Measurements from ENCODE around the gene RD3L. TPM values are rescaled to one million over a fixed set of nuclear protein-coding genes. Genes with fewer than 3 reads are reported as not detected.
A peak's percentile ranks its signal among the peaks of the same experiment; 100 is the strongest.
"Not testable (repeated sequence)": the region's sequence is repeated elsewhere in the genome, so short reads cannot be mapped to it uniquely, and the experiment has no call there.

RD3L gene
- total RNA-seq, 2 donors from 2014 or later: not detected

GRCh38 chr14:103946975-103947374 is 4.6 kb upstream of the RD3L start:
- Mint-ChIP-seq H3K36me3 (no peaks in the 10 kb centered on the region), H3K27me3 (peaks cover 25 to 41% of the 10 kb centered on the region in 2 donors), H3K4me1 (ENCODE audit: low read depth in 2 of 2) (no peaks in the 10 kb centered on the region), H3K27ac (no peak overlapping the region), H3K9me3 (no peaks in the 10 kb centered on the region), H3K4me3 (no peak overlapping the region)
- no peak for DNase-seq (ENCODE audit: low spot score)
- no peak for ATAC-seq

- no peaks in the 10 kb centered on the region for H3K9me3 Mint-ChIP-seq
- H3K27ac Mint-ChIP-seq: no peak overlapping the region
- H3K27me3 Mint-ChIP-seq: peaks cover 36 to 56% of the 10 kb centered on the region in 2 donors
- H3K36me3 Mint-ChIP-seq: no peaks in the 10 kb centered on the region
- ATAC-seq (no peak), DNase-seq (ENCODE audit: low spot score) (no peak)
- no peak overlapping the region for H3K4me3 Mint-ChIP-seq
- no peaks in the 10 kb centered on the region for H3K4me1 Mint-ChIP-seq (ENCODE audit: low read depth in 2 of 2)
These were observed 1.3 kb upstream of the RD3L start for GRCh38 chr14:103943673-103944072.

GRCh38 chr14:103941462-103941861 is 867 bp downstream of the RD3L start:
- H3K4me1 Mint-ChIP-seq (ENCODE audit: low read depth in 2 of 2): no peaks in the 10 kb centered on the region
- no peak for DNase-seq (ENCODE audit: low spot score)
- no peak overlapping the region for H3K27ac Mint-ChIP-seq
- H3K9me3 Mint-ChIP-seq: no peaks in the 10 kb centered on the region
- no peak overlapping the region for H3K4me3 Mint-ChIP-seq
- ATAC-seq: no peak
- no peaks in the 10 kb centered on the region for H3K36me3 Mint-ChIP-seq
- H3K27me3 Mint-ChIP-seq: peaks cover 32 to 48% of the 10 kb centered on the region in 2 donors

- H3K4me3 Mint-ChIP-seq: no peak overlapping the region
- ATAC-seq (no peak), DNase-seq (ENCODE audit: low spot score) (no peak)
- H3K36me3 Mint-ChIP-seq: no peaks in the 10 kb centered on the region
- H3K9me3 Mint-ChIP-seq: no peaks in the 10 kb centered on the region
- peaks cover 14 to 18% of the 10 kb centered on the region in 2 donors for H3K4me1 Mint-ChIP-seq (ENCODE audit: low read depth in 2 of 2)
- H3K27ac Mint-ChIP-seq: no peak overlapping the region
- peaks cover 7 to 16% of the 10 kb centered on the region in 2 donors for H3K27me3 Mint-ChIP-seq
These were observed 7.2 kb downstream of the RD3L start for GRCh38 chr14:103935102-103935501.

GRCh38 chr14:103932791-103933490 is 9.4 kb downstream of the RD3L start:
- Mint-ChIP-seq H3K27me3 (peaks cover 0 to 12% of the 10 kb centered on the region in 2 donors), H3K9me3 (no peaks in the 10 kb centered on the region), H3K27ac (peak overlapping the region in 1 of 2 donors; percentile 81), H3K4me1 (ENCODE audit: low read depth in 2 of 2) (peaks cover 21 to 22% of the 10 kb centered on the region in 2 donors), H3K4me3 (no peak overlapping the region), H3K36me3 (no peaks in the 10 kb centered on the region)
- no peak for ATAC-seq
- no peak for DNase-seq (ENCODE audit: low spot score)

- ATAC-seq (peak; percentile 86 to 88), DNase-seq (ENCODE audit: low spot score) (no peak)
- Mint-ChIP-seq H3K9me3 (no peaks in the 10 kb centered on the region), H3K4me1 (ENCODE audit: low read depth in 2 of 2) (peaks cover 21 to 22% of the 10 kb centered on the region in 2 donors), H3K4me3 (peak overlapping the region; percentile 61), H3K27ac (peak overlapping the region; percentile 79 to 81), H3K27me3 (peaks cover 0 to 8% of the 10 kb centered on the region in 2 donors), H3K36me3 (no peaks in the 10 kb centered on the region)
These were observed 10.9 kb downstream of the RD3L start for GRCh38 chr14:103931422-103931821.

GRCh38 chr14:103930051-103930604 is 12.2 kb downstream of the RD3L start:
- peaks cover 0 to 8% of the 10 kb centered on the region in 2 donors for H3K27me3 Mint-ChIP-seq
- H3K4me3 Mint-ChIP-seq: peak overlapping the region; percentile 12
- H3K27ac Mint-ChIP-seq: peak overlapping the region; percentile 22 to 81
- DNase-seq (ENCODE audit: low spot score) (no peak), ATAC-seq (no peak)
- peaks cover 21 to 22% of the 10 kb centered on the region in 2 donors for H3K4me1 Mint-ChIP-seq (ENCODE audit: low read depth in 2 of 2)
- no peaks in the 10 kb centered on the region for H3K9me3 Mint-ChIP-seq
- no peaks in the 10 kb centered on the region for H3K36me3 Mint-ChIP-seq

GRCh38 chr14:103928011-103928890 is 14.1 kb downstream of the RD3L start, which contains the start of gene TDRD9:
Gene TDRD9, plus strand, starts transcription at chr14:103928456. Its CDS starts 54 bp downstream, at chr14:103928510.
- Mint-ChIP-seq H3K4me3 (no peak within 1 kb of the TSS), H3K36me3 (no peaks in the 10 kb centered on the region), H3K9me3 (no peaks in the 10 kb centered on the region), H3K4me1 (ENCODE audit: low read depth in 2 of 2) (peaks cover 16 to 20% of the 10 kb centered on the region in 2 donors), H3K27me3 (peaks cover 6 to 9% of the 10 kb centered on the region in 2 donors), H3K27ac (no peak within 1 kb of the TSS)
- ATAC-seq (no peak), DNase-seq (ENCODE audit: low spot score) (no peak)

GRCh38 chr14:103927566-103927965 is 14.8 kb downstream of the RD3L start:
- Mint-ChIP-seq H3K36me3 (no peaks in the 10 kb centered on the region), H3K4me3 (no peak overlapping the region), H3K27ac (no peak overlapping the region), H3K27me3 (peaks cover 7 to 8% of the 10 kb centered on the region in 2 donors), H3K9me3 (no peaks in the 10 kb centered on the region), H3K4me1 (ENCODE audit: low read depth in 2 of 2) (peaks cover 16 to 18% of the 10 kb centered on the region in 2 donors)
- DNase-seq (ENCODE audit: low spot score) (no peak), ATAC-seq (no peak)

GRCh38 chr14:103925316-103925715 is 17.0 kb downstream of the RD3L start:
- H3K4me1 Mint-ChIP-seq (ENCODE audit: low read depth in 2 of 2): peaks cover 11 to 14% of the 10 kb centered on the region in 2 donors
- no peak for ATAC-seq

GRCh38 chr14:103923863-103924262 is 18.5 kb downstream of the RD3L start:
- H3K4me3 Mint-ChIP-seq: no peak overlapping the region
- DNase-seq (ENCODE audit: low spot score): no peak
- no peak for ATAC-seq
- H3K9me3 Mint-ChIP-seq: no peaks in the 10 kb centered on the region
- H3K4me1 Mint-ChIP-seq (ENCODE audit: low read depth in 2 of 2): peaks cover 5 to 7% of the 10 kb centered on the region in 2 donors
- no peaks in the 10 kb centered on the region for H3K36me3 Mint-ChIP-seq
- peaks cover 7 to 8% of the 10 kb centered on the region in 2 donors for H3K27me3 Mint-ChIP-seq
- H3K27ac Mint-ChIP-seq: no peak overlapping the region

More at GRCh38 chr14:103925316-103925715, 17.0 kb downstream of the RD3L start:
- no peak overlapping the region for H3K4me3 Mint-ChIP-seq
- peaks cover 7 to 8% of the 10 kb centered on the region in 2 donors for H3K27me3 Mint-ChIP-seq
- DNase-seq (ENCODE audit: low spot score): no peak
- H3K9me3 Mint-ChIP-seq: no peaks in the 10 kb centered on the region
- no peaks in the 10 kb centered on the region for H3K36me3 Mint-ChIP-seq
- H3K27ac Mint-ChIP-seq: no peak overlapping the region

GRCh38 chr14:103921855-103922200 is 20.5 kb downstream of the RD3L start:
- H3K9me3 Mint-ChIP-seq; DNase-seq (ENCODE audit: low spot score); H3K27me3 Mint-ChIP-seq; H3K36me3 Mint-ChIP-seq; H3K27ac Mint-ChIP-seq; H3K4me1 Mint-ChIP-seq (ENCODE audit: low read depth in 2 of 2); ATAC-seq: not testable (repeated sequence)
- peak overlapping the region; percentile 96 for H3K4me3 Mint-ChIP-seq

GRCh38 chr14:103920981-103921854 is 21.1 kb downstream of the RD3L start:
- ATAC-seq (peak; percentile 100), DNase-seq (ENCODE audit: low spot score) (peak; percentile 97)
- H3K9me3 Mint-ChIP-seq: no peaks in the 10 kb centered on the region
- H3K27ac Mint-ChIP-seq: peak overlapping the region; percentile 73 to 86
- peaks cover 5 to 10% of the 10 kb centered on the region in 2 donors for H3K4me1 Mint-ChIP-seq (ENCODE audit: low read depth in 2 of 2)
- no peaks in the 10 kb centered on the region for H3K36me3 Mint-ChIP-seq
- H3K4me3 Mint-ChIP-seq: peak overlapping the region; percentile 96
- H3K27me3 Mint-ChIP-seq: peaks cover 5 to 8% of the 10 kb centered on the region in 2 donors

All from natural killer cell treated with Interleukin-12 subunit alpha and Interleukin-12 subunit beta and Interleukin-15 and Interleukin-18, amount 100 ng/mL, for 72 hours (primary cell).